Heart right ventricle (tissue), 16 donors: Measurements from ENCODE around the gene CLCF1. TPM values are rescaled to one million over a fixed set of nuclear protein-coding genes. Genes with fewer than 3 reads are reported as not detected.
A peak's percentile ranks its signal among the peaks of the same experiment; 100 is the strongest.

ENCODE experiments used
- ATAC-seq, 8 donors: fragments of 200-7000 bp; cut with Tn5 transposase; one replicate each; pipeline ENCODE4 v1.9.1; 2020; ENCODE audit warnings: mild to moderate bottlenecking in 8 of 8, moderate library complexity in 8 of 8, moderate number of reproducible peaks in 1 of 8
- DNase-seq, 2 donors: peaks; one replicate each; pipeline ENCODE4 v3.0.0-alpha.2; 2020
- H3K27ac ChIP-seq, 10 donors: fragments of 200-600 bp; sonication (generic) in 2 of 10; one replicate each; pipeline versions ENCODE4 v1.5.0 to v1.8.0; 2020 to 2022; ENCODE audit warnings: mild to moderate bottlenecking in 3 of 10
- H3K27me3 ChIP-seq, 7 donors: fragments of 200-600 bp; one replicate each; pipeline ENCODE4 v1.8.0; 2021 to 2022; ENCODE audit warnings: mild to moderate bottlenecking in 2 of 7
- H3K36me3 ChIP-seq, 9 donors: fragments of 200-600 bp; sonication (generic) in 1 of 9; one replicate each; pipeline versions ENCODE4 v1.5.0 to v1.8.0; 2020 to 2022; ENCODE audit warnings: mild to moderate bottlenecking in 2 of 9
- H3K4me1 ChIP-seq, 9 donors: fragments of 200-600 bp; sonication (generic) in 1 of 9; one replicate each; pipeline versions ENCODE4 v1.5.0 to v1.8.0; 2020 to 2022; ENCODE audit warnings: mild to moderate bottlenecking in 4 of 9
- H3K4me3 ChIP-seq, 10 donors: fragments of 200-600 bp; sonication (generic) in 2 of 10; one replicate each; pipeline versions ENCODE4 v1.5.0 to v1.8.0; 2020 to 2022; ENCODE audit warnings: mild to moderate bottlenecking in 7 of 10, moderate library complexity in 2 of 10
- H3K9me3 ChIP-seq, 11 donors: fragments of 200-600 bp in 10 of 11; sonication (generic) in 2 of 11; one replicate each; pipeline versions ENCODE4 v1.5.0 to v1.8.0; 2013 to 2022; ENCODE audit warnings: mild to moderate bottlenecking in 2 of 11, control low read depth in 1 of 11, moderate library complexity in 1 of 11
- WGBS, 2 donors: extraction: QIAGEN DNeasy Blood & Tissue Kit; methylation state at CpG; one replicate each; pipeline ENCODE4 v1.1.7; 2013; ENCODE audit warnings: inconsistent platforms in 1 of 2; 5-methylcytosine and 5-hydroxymethylcytosine counted together
- intact Hi-C, 10 donors: fragments of 100-400 bp; cut with DNase I; formaldehyde crosslinking; loops; one replicate each; pipeline versions ENCODE4 v1.11.1 to v1.14.2; 2022
- polyA plus RNA-seq, 2 donors: library from polyadenylated mRNA; stranded (reverse); fragments of 200-250 nt; gene quantifications; one replicate each; pipeline ENCODE4 v1.2.3, GENCODE V29; 2013
- total RNA-seq, 10 donors: library from RNA; stranded (reverse); fragmentation: NEBNext Ultra II Directional in 3 of 10; extraction: Animal tissue kit (Norgen Biotek cat#: 25700) in 3 of 10; gene quantifications; one replicate each; pipeline versions ENCODE4 v1.2.1 to v1.2.4, GENCODE V29; 2021 to 2023
- TF ChIP-seq, protein P1 (sequence below), 9 donors: fragments of 200-600 bp; sonication (generic) in 2 of 9; IDR thresholded peaks; one replicate each; pipeline versions ENCODE4 v1.5.0 to v1.8.0; 2021 to 2022; ENCODE audit warnings: antibody characterized with exemption in 9 of 9, mild to moderate bottlenecking in 5 of 9, moderate library complexity in 1 of 9
- donor health status: Arrhythmogenic right ventricular cardiomyopathy.
- donor health status: ischemic (EF 13 %, LVEDD 7.1; RV severe dilation, severe dysfunction).
- donor health status: healthy with polysubstance abuse.
- donor health status: DM: no; HTN: yes; CAD: no.
- donor health status: DM: no; HTN: no; CAD: no.
- donor health status: ischemic (EF 25% LVEDD 6.9; RV normal size, moderate dysfunction).
- donor health status: ischemic (EF 25% LVEDD 5.7; RV mildly dilated, moderate dysfunction).
- donor health status: healthy.
- donor health status: DM: yes; HTN: yes; CAD: no.
- donor health status: Ischemic cardiomyopathy.
- donor health status: ischemic (EF 35%, LVEDD 5.7; RV mildly dilated, moderate dysfunction).
- donor health status: nonischemic (EF 11% LVEDD 7.7; RV severe dilation, severe dysfunction).
- donor health status: DM: yes; HTN: yes; CAD: no.
- donor health status: PGD.
- donor health status: ischemic (EF 29% LVEDD 5.4; RV normal size, mild dysfunction).
- donor health status: nonischemic (EF 23%, LVEDD 6.1; RV moderate dilation, normal function).

The CLCF1 gene
- total and polyA plus RNA-seq, 12 donors: 0.31 to 12.3 (median 1.2) TPM

GRCh38 chr11:67357831-67358670 lies 15.3 kb downstream of the CLCF1 start:
- Histone ChIP-seq H3K27ac (peak overlapping the region in 1 of 10 donors; percentile 100), H3K27me3 (no peaks in the 10 kb centered on the region), H3K36me3 (no peaks in the 10 kb centered on the region), H3K4me1 (peaks cover 21 to 53% (median 38%) of the 10 kb centered on the region in 9 donors), H3K4me3 (no peak overlapping the region), H3K9me3 (no peaks in the 10 kb centered on the region)
- no peak for DNase-seq
- intact Hi-C loops: loop anchor here in 7 of 10 donors (1.0 to 10.0 kb wide), 8 partner anchors 15 to 357 kb away; partner anchors contain the start of genes CLCF1 (in 2 of the 7), CDK2AP2 (in 1 of the 7), PITPNM1 (in 1 of the 7) and RPS6KB2 (in 1 of the 7)
- TF ChIP-seq, protein P1, sequence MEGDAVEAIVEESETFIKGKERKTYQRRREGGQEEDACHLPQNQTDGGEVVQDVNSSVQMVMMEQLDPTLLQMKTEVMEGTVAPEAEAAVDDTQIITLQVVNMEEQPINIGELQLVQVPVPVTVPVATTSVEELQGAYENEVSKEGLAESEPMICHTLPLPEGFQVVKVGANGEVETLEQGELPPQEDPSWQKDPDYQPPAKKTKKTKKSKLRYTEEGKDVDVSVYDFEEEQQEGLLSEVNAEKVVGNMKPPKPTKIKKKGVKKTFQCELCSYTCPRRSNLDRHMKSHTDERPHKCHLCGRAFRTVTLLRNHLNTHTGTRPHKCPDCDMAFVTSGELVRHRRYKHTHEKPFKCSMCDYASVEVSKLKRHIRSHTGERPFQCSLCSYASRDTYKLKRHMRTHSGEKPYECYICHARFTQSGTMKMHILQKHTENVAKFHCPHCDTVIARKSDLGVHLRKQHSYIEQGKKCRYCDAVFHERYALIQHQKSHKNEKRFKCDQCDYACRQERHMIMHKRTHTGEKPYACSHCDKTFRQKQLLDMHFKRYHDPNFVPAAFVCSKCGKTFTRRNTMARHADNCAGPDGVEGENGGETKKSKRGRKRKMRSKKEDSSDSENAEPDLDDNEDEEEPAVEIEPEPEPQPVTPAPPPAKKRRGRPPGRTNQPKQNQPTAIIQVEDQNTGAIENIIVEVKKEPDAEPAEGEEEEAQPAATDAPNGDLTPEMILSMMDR (IDR thresholded peaks at IDR 0.05): no peak
- no peak for ATAC-seq
- WGBS, 2 donors: 80 to 82% methylated on average over 12 of the region's 12 CpGs

GRCh38 chr11:67356864-67357561 lies 16.4 kb downstream of the CLCF1 start:
- H3K27ac ChIP-seq: peak overlapping the region in 8 of 10 donors; percentile 97 to 100 (median 99)
- peak; percentile 42 to 57 for DNase-seq
- ATAC-seq: peak in 1 of 8 donors; percentile 4
- H3K9me3 ChIP-seq: no peaks in the 10 kb centered on the region
- TF ChIP-seq, protein P1 (IDR thresholded peaks at IDR 0.05): peak; percentile 88 to 96 (median 91)
- H3K4me1 ChIP-seq: peaks cover 21 to 63% (median 47%) of the 10 kb centered on the region in 9 donors
- no peaks in the 10 kb centered on the region for H3K36me3 ChIP-seq
- intact Hi-C loops: loop anchor here in 8 of 10 donors (1.0 to 10.0 kb wide), 8 partner anchors 16 to 358 kb away; partner anchors contain the start of genes CLCF1 (in 2 of the 8), CDK2AP2 (in 1 of the 8), PITPNM1 (in 1 of the 8) and RPS6KB2 (in 1 of the 8)
- H3K4me3 ChIP-seq: no peak overlapping the region
- no peaks in the 10 kb centered on the region for H3K27me3 ChIP-seq
- WGBS, 2 donors: 32 to 41% methylated on average over 3 of the region's 3 CpGs

DNA sequence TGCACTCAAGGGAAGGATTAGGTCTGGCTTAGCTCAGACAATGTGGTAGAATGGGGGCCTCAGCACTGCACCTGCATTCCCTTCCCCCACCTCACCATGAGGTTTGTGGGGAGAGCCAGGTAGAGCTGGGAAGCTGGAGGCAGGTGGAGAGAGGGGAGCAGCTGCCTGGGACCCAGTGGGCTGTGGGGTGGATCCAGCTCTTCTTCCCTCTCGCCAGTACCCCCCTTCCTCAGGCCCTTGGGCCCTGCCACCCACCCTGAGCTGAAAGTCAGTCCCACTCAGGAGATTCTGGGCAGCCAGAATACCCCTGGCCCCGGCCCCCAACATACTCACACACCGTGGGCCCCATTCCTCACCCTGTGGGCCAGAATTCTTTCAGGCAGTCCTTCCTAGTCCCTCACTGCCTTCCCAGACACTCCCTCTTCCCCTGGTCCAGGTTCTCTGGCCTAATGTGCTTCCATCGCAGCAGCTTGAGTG lies 17.0 kb downstream of the CLCF1 start:
- TF ChIP-seq, protein P1 (IDR thresholded peaks at IDR 0.05): no peak
- Histone ChIP-seq H3K9me3 (no peaks in the 10 kb centered on the region), H3K36me3 (peaks cover 0 to 4% (median 0%) of the 10 kb centered on the region in 9 donors), H3K4me3 (no peak overlapping the region), H3K4me1 (peaks cover 25 to 69% (median 53%) of the 10 kb centered on the region in 9 donors), H3K27ac (peak overlapping the region in 9 of 10 donors; percentile 33 to 100 (median 99)), H3K27me3 (no peaks in the 10 kb centered on the region)
- ATAC-seq (no peak), DNase-seq (no peak)
- intact Hi-C loops: loop anchor here in 6 of 10 donors (1.0 to 10.0 kb wide), 7 partner anchors 16 to 358 kb away; partner anchors contain the start of genes CDK2AP2 (in 1 of the 6), CLCF1 (in 1 of the 6), PITPNM1 (in 1 of the 6) and RPS6KB2 (in 1 of the 6)
- WGBS, 2 donors: 48 to 59% methylated on average over 4 of the region's 4 CpGs
